Endodermal cell (in vitro differentiated cells): ENCODE results near the gene PARP12. TPM values are rescaled to one million over a fixed set of nuclear protein-coding genes. Genes with fewer than 3 reads are reported as not detected.

Experiments
- DNase-seq: peaks from one replicate; pipeline ENCODE4 v3.0.0-alpha.2; 2017
- H3K27ac ChIP-seq: 2 replicates; pipeline ENCODE4 v1.5.1; 2013; ENCODE audit warnings: mild to moderate bottlenecking, low read depth, low read length, moderate library complexity
- H3K27me3 ChIP-seq: 2 replicates; pipeline ENCODE4 v1.6.1; 2013; ENCODE audit warnings: mild to moderate bottlenecking, low read length, moderate library complexity; ENCODE audit not compliant: insufficient read depth, control insufficient read depth, poor library complexity, severe bottlenecking
- H3K36me3 ChIP-seq: 2 replicates; pipeline ENCODE4 v1.7.0; 2013; ENCODE audit warnings: mild to moderate bottlenecking, low read length, moderate library complexity; ENCODE audit not compliant: control insufficient read depth, insufficient read depth
- H3K4me1 ChIP-seq: one replicate; pipeline ENCODE4 v1.7.0; 2013; ENCODE audit warnings: low read length; ENCODE audit not compliant: control insufficient read depth, insufficient read depth
- H3K4me3 ChIP-seq: 2 replicates; pipeline ENCODE4 v1.5.1; 2013; ENCODE audit warnings: mild to moderate bottlenecking, low read length, moderate library complexity
- H3K9ac ChIP-seq: 2 replicates; pipeline ENCODE4 v1.6.1; 2013; ENCODE audit warnings: mild to moderate bottlenecking, low read length, moderate library complexity; ENCODE audit not compliant: poor library complexity, severe bottlenecking; ENCODE audit errors: extremely low read depth
- H3K9me3 ChIP-seq: 2 replicates; pipeline ENCODE4 v1.6.1; 2013; ENCODE audit warnings: mild to moderate bottlenecking, low read length, moderate library complexity; ENCODE audit not compliant: control insufficient read depth
- H3K27ac Mint-ChIP-seq: 2 replicates; pipeline ENCODE4 v1.8.0; 2020; ENCODE audit warnings: mixed read lengths
- H3K27me3 Mint-ChIP-seq: 2 replicates; pipeline ENCODE4 v1.8.0; 2021; ENCODE audit warnings: mild to moderate bottlenecking, mixed read lengths; ENCODE audit not compliant: insufficient read depth
- H3K36me3 Mint-ChIP-seq: 2 replicates; pipeline ENCODE4 v1.8.0; 2020; ENCODE audit warnings: low read depth, mixed read lengths
- H3K4me1 Mint-ChIP-seq: 2 replicates; pipeline ENCODE4 v1.8.0; 2020; ENCODE audit warnings: mixed read lengths
- H3K4me3 Mint-ChIP-seq: 2 replicates; pipeline ENCODE4 v1.8.0; 2020; ENCODE audit warnings: mild to moderate bottlenecking, moderate library complexity, mixed read lengths
- H3K9me3 Mint-ChIP-seq: 2 replicates; pipeline ENCODE4 v1.8.0; 2020; ENCODE audit warnings: mild to moderate bottlenecking, mixed read lengths
- WGBS, 2 experiments: methylation state at CpG; one replicate each; pipeline versions ENCODE4 v1.1.5 to v1.1.7; 2013; ENCODE audit warnings: missing lambda C conversion rate in 2 of 2, mixed read lengths in 1 of 2; ENCODE audit not compliant: insufficient coverage in 1 of 2, insufficient read length in 1 of 2; 5-methylcytosine and 5-hydroxymethylcytosine counted together
- total RNA-seq, 2 donors: library from RNA; stranded (reverse); fragmentation: NEBNext Ultra II Directional in 1 of 2; extraction: Animal tissue kit (Norgen Biotek cat#: 25700) in 1 of 2; gene quantifications; 2 replicates in 1 of 2; 3 replicates in 1 of 2; pipeline ENCODE4 v1.2.1, GENCODE V29; 2021
- TF ChIP-seq, protein P1 (sequence below): fragments of 200-600 bp; sonication (generic); conservative IDR thresholded peaks from 2 replicates; pipeline ENCODE4 v1.5.0; 2021; ENCODE audit warnings: antibody characterized with exemption, mild to moderate bottlenecking

The PARP12 gene
- total RNA-seq, 2 donors from 2014 or later, result 9.4 to 10.4 TPM

DNA sequence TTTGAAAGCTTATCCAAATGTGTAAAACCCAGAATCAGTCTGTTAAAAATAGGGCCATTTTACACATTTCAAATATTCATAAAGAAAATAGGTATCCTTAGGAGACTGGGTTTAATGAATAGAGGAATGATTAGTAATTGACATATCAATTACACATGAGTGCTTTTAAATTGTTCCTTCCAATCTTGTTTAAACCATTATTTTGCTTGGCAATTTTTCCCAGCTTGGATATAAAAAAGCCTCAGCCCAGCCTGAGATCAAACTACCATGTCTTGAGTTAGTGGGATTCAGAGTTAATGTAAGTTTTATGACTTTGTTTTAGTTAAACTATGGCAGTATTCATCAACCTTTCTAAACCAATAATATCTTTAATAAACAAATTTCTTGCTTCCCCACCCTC, 28.3 kb downstream of the PARP12 start:
- Histone ChIP-seq H3K9ac (no peak overlapping the region), H3K4me3 (no peak overlapping the region), H3K9me3 (no peaks in the 10 kb centered on the region), H3K27ac (no peak overlapping the region), H3K4me1 (no peaks in the 10 kb centered on the region), H3K36me3 (no peaks in the 10 kb centered on the region), H3K27me3 (no peaks in the 10 kb centered on the region)
- TF ChIP-seq, protein P1, sequence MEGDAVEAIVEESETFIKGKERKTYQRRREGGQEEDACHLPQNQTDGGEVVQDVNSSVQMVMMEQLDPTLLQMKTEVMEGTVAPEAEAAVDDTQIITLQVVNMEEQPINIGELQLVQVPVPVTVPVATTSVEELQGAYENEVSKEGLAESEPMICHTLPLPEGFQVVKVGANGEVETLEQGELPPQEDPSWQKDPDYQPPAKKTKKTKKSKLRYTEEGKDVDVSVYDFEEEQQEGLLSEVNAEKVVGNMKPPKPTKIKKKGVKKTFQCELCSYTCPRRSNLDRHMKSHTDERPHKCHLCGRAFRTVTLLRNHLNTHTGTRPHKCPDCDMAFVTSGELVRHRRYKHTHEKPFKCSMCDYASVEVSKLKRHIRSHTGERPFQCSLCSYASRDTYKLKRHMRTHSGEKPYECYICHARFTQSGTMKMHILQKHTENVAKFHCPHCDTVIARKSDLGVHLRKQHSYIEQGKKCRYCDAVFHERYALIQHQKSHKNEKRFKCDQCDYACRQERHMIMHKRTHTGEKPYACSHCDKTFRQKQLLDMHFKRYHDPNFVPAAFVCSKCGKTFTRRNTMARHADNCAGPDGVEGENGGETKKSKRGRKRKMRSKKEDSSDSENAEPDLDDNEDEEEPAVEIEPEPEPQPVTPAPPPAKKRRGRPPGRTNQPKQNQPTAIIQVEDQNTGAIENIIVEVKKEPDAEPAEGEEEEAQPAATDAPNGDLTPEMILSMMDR, result no peak
- no peak overlapping the region for H3K27ac Mint-ChIP-seq
- no peaks in the 10 kb centered on the region for H3K9me3 Mint-ChIP-seq
- H3K27me3 Mint-ChIP-seq, result no peaks in the 10 kb centered on the region
- no peaks in the 10 kb centered on the region for H3K36me3 Mint-ChIP-seq
- DNase-seq, result no peak
- H3K4me3 Mint-ChIP-seq, result no peak overlapping the region
- no peaks in the 10 kb centered on the region for H3K4me1 Mint-ChIP-seq

DNA sequence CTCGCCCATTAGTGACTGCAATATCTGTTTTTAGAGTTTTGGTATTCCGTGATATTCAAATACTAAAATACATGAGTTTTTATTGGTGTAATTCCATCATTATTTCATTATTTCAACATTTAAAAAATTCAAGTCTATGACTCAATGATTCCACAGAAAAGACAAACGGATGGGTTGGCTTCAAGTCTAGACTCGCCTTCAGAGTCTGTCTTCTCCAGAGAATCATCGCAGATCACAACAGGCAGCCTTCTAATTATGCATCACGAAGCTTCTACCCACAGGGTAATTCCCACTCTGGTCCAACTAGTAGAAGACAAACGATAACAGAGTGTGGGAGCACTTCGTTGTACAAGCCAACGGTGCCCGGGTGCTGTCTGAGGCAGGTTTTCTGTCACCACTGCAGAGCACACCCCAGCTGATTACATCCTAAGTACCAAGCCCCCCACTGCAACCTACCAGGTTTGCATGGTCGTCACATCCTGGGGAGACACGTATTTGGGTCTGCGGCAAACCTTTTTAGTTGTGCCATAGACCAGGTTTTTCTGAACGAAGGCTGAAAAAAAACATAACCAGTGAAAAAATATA, 28.9 kb downstream of the PARP12 start:
- Histone ChIP-seq H3K36me3 (no peaks in the 10 kb centered on the region), H3K4me1 (no peaks in the 10 kb centered on the region), H3K27me3 (no peaks in the 10 kb centered on the region), H3K27ac (no peak overlapping the region), H3K9me3 (no peaks in the 10 kb centered on the region), H3K9ac (no peak overlapping the region), H3K4me3 (no peak overlapping the region)
- TF ChIP-seq, protein P1, result no peak
- H3K9me3 Mint-ChIP-seq, result no peaks in the 10 kb centered on the region
- 93 to 100% methylated on average over 9 to 13 of the region's 14 CpGs for WGBS, 2 experiments
- no peak overlapping the region for H3K27ac Mint-ChIP-seq
- DNase-seq, result no peak
- no peaks in the 10 kb centered on the region for H3K36me3 Mint-ChIP-seq
- no peaks in the 10 kb centered on the region for H3K4me1 Mint-ChIP-seq
- no peaks in the 10 kb centered on the region for H3K27me3 Mint-ChIP-seq
- H3K4me3 Mint-ChIP-seq, result no peak overlapping the region

DNA sequence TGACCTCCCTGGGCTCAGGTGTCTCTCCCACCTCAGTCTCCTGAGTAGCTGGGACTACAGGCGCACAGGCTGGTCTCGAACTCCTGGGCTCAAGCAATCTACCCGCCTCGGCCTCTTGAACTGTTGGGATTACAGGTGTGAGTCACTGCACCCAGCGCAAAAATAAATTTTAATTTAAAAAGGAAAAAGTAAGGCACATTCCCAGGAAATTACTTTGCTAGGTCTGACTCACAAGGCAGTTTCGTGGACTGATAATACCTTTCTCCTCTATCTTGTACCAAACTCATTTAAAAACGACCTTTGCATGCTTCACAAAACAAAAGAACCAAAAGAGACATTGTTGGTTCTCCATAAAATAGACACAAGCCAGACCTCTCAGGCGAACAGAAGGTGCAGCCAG, 29.7 kb downstream of the PARP12 start:
- no peak for DNase-seq
- no peaks in the 10 kb centered on the region for H3K27me3 ChIP-seq
- no peaks in the 10 kb centered on the region for H3K4me1 ChIP-seq

More for the DNA sequence above, 29.7 kb downstream of the PARP12 start:
- no peak overlapping the region for H3K27ac ChIP-seq
- WGBS, 2 experiments, result 93 to 100% methylated on average over 1 to 8 of the region's 8 CpGs
- no peaks in the 10 kb centered on the region for H3K27me3 Mint-ChIP-seq
- no peaks in the 10 kb centered on the region for H3K36me3 Mint-ChIP-seq
- no peaks in the 10 kb centered on the region for H3K9me3 Mint-ChIP-seq
- H3K4me3 ChIP-seq, result no peak overlapping the region
- H3K4me3 Mint-ChIP-seq, result no peak overlapping the region
- H3K36me3 ChIP-seq, result no peaks in the 10 kb centered on the region
- no peak overlapping the region for H3K27ac Mint-ChIP-seq
- TF ChIP-seq, protein P1, result no peak
- H3K9me3 ChIP-seq, result no peaks in the 10 kb centered on the region
- no peaks in the 10 kb centered on the region for H3K4me1 Mint-ChIP-seq
- H3K9ac ChIP-seq, result no peak overlapping the region
